Endothelial cell (in vitro differentiated cells): ENCODE results near the gene CAMK1D. TPM values are rescaled to one million over a fixed set of nuclear protein-coding genes. Genes with fewer than 3 reads are reported as not detected.
"Not testable (repeated sequence)": the region's sequence is repeated elsewhere in the genome, so short reads cannot be mapped to it uniquely, and the experiment has no call there.

Experiments used
- DNase-seq: peaks from one replicate; pipeline ENCODE4 v3.0.0; 2021; ENCODE audit warnings: low spot score
- H3K27ac Mint-ChIP-seq: one replicate; pipeline ENCODE4 v1.8.0; 2021; ENCODE audit warnings: mixed read lengths, inconsistent platforms; ENCODE audit not compliant: unreplicated experiment
- H3K27me3 Mint-ChIP-seq: one replicate; pipeline ENCODE4 v1.8.0; 2021; ENCODE audit warnings: mild to moderate bottlenecking, moderate library complexity, mixed read lengths, inconsistent platforms; ENCODE audit not compliant: unreplicated experiment
- H3K36me3 Mint-ChIP-seq: one replicate; pipeline ENCODE4 v1.8.0; 2021; ENCODE audit warnings: mild to moderate bottlenecking, low read depth, mixed read lengths, inconsistent platforms; ENCODE audit not compliant: unreplicated experiment
- H3K4me1 Mint-ChIP-seq: one replicate; pipeline ENCODE4 v1.8.0; 2021; ENCODE audit warnings: mild to moderate bottlenecking, mixed read lengths, inconsistent platforms; ENCODE audit not compliant: unreplicated experiment
- H3K4me3 Mint-ChIP-seq: one replicate; pipeline ENCODE4 v1.8.0; 2021; ENCODE audit warnings: mild to moderate bottlenecking, mixed read lengths, inconsistent platforms; ENCODE audit not compliant: unreplicated experiment
- H3K9me3 Mint-ChIP-seq: one replicate; pipeline ENCODE4 v1.8.0; 2021; ENCODE audit warnings: mixed read lengths, inconsistent platforms; ENCODE audit not compliant: unreplicated experiment
- total RNA-seq: library from RNA; stranded (reverse); fragmentation: NEBNext Ultra II Directional; extraction: Animal tissue kit (Norgen Biotek cat#: 25700); gene quantifications from one replicate; pipeline ENCODE4 v1.2.1, GENCODE V29; 2021; ENCODE audit not compliant: unreplicated experiment
- TF ChIP-seq, protein P1 (sequence below): fragments of 200-600 bp; sonication (generic); IDR thresholded peaks from one replicate; pipeline ENCODE4 v1.5.0; 2021; ENCODE audit warnings: antibody characterized with exemption; ENCODE audit not compliant: unreplicated experiment

CAMK1D gene
- total RNA-seq, 1 donor from 2014 or later = 4.1 TPM

DNA sequence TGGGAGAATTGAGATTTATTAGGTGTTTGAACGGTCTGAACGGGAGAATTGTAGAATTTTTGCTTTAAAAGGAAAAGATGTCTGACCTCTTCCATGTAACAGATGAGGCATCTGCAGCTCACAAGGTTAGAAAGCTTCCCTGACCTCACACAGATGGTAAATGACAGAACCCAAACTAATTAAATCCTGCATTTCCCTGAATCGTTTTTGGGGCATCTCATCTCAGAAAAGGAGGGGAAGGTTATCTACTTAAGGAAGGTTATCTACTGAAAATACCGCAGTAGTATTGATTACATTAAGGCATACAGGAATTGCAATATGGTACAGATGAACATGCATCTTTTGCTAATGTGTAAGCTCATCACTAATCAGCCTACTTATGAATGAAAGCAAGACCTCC is 373.9 kb downstream of the CAMK1D start:
- no peak overlapping the region for H3K27ac Mint-ChIP-seq
- no peak overlapping the region for H3K4me3 Mint-ChIP-seq

DNA sequence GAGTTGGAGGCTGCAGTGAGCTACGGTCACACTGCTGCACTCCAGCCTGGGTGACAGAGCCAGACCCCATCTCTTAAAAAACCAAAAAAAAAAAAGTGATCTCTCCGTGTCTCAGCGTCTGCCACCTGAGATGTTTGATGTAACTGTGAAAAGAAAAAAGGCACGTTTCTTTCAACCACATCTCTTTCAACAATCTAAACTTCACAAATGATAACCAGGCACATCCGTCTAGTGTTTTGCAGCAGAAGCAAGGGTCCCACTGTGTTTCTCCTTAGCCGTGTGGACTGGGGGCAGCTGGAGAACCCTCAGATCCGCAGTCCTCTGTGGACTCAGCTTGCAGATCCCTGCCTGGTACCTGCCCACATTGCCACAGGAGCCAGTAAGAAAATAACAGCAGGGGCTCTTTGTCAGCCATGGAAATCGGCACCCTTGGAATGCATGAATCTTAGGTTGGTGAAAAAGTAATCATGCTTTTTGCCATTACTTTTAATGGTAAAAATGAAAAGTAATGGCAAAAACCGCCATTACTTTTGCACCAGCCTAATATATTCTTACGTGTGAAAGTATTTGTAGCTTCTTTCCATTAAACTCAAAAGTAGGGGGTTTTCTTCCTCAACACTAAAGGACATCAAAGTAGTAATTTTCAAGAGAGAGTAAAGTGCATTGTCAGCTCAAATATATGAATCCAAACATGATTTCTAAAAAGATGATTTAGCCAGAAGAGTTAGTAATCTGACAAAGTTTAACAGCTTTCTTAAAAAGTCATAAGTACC is 375.6 kb downstream of the CAMK1D start:
- Mint-ChIP-seq H3K9me3 (no peaks in the 10 kb centered on the region), H3K4me1 (no peaks in the 10 kb centered on the region), H3K27me3 (peaks cover 1% of the 10 kb centered on the region), H3K4me3 (no peak overlapping the region), H3K36me3 (no peaks in the 10 kb centered on the region), H3K27ac (no peak overlapping the region)
- no peak for DNase-seq
- TF ChIP-seq, protein P1, sequence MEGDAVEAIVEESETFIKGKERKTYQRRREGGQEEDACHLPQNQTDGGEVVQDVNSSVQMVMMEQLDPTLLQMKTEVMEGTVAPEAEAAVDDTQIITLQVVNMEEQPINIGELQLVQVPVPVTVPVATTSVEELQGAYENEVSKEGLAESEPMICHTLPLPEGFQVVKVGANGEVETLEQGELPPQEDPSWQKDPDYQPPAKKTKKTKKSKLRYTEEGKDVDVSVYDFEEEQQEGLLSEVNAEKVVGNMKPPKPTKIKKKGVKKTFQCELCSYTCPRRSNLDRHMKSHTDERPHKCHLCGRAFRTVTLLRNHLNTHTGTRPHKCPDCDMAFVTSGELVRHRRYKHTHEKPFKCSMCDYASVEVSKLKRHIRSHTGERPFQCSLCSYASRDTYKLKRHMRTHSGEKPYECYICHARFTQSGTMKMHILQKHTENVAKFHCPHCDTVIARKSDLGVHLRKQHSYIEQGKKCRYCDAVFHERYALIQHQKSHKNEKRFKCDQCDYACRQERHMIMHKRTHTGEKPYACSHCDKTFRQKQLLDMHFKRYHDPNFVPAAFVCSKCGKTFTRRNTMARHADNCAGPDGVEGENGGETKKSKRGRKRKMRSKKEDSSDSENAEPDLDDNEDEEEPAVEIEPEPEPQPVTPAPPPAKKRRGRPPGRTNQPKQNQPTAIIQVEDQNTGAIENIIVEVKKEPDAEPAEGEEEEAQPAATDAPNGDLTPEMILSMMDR = no peak

More for the DNA sequence above, 373.9 kb downstream of the CAMK1D start:
- Mint-ChIP-seq H3K4me1 (no peaks in the 10 kb centered on the region), H3K9me3 (no peaks in the 10 kb centered on the region), H3K27me3 (peaks cover 1% of the 10 kb centered on the region), H3K36me3 (no peaks in the 10 kb centered on the region)
- DNase-seq = no peak
- TF ChIP-seq, protein P1 = no peak

DNA sequence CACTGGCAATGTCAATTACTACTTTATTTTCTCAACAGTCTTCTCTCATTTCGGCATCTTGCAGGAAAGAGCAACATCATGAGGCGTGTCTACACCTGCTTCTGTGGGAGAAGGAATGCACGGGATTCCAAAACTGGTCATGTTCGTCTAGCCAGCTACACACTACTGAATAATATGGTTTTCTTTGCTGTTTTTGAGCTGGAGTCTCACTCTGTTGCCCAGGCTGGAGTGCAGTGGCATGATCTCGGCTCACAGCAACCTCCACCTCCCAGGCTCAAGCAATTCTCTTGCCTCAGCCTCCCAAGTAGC is 376.2 kb downstream of the CAMK1D start:
- DNase-seq, H3K27me3 Mint-ChIP-seq, H3K9me3 Mint-ChIP-seq, H3K36me3 Mint-ChIP-seq, H3K4me3 Mint-ChIP-seq, H3K27ac Mint-ChIP-seq, H3K4me1 Mint-ChIP-seq: not testable (repeated sequence)

DNA sequence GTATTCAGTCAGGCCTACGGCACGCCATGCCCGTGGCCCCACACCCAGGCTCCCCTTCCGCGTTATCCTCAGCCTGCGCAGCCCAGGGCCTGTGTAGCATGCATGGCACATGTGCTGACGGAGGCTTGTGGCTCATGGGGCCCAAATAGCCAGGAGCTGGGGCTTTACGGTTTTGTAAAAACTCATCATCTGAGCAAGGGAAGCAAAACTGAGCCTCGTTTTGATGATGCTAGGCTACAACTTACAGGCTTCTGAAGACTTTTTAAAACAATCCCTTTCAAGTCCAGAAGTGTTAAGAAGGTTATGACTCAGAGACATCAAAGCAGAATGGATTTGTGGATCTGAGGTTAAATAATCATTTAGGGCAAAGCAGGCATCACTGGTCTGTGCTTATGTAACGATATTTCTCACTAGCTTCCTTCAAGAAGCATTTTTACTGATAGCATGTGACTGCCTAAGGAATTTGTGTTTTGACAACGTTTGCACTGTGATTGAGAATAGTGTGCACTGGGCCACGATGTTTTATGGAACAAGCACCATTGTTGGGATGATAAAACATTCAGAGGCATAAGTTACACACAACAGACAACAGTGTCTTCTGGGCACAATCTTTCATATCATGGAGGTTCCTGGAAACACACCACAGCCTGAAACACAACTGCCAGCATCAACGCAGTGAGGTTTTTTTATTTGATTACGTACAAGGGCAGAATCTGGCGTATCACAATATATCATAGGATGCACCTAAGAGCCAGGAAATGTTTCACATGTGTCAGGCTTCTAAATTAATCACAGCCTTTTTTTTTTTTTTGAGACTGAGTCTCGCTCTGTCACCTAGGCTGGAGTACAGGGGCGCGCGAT is 377.9 kb downstream of the CAMK1D start:
- DNase-seq = no peak
- Mint-ChIP-seq H3K36me3 (no peaks in the 10 kb centered on the region), H3K9me3 (no peaks in the 10 kb centered on the region), H3K4me3 (no peak overlapping the region), H3K4me1 (no peaks in the 10 kb centered on the region), H3K27ac (no peak overlapping the region), H3K27me3 (no peaks in the 10 kb centered on the region)
- TF ChIP-seq, protein P1 = no peak

DNA sequence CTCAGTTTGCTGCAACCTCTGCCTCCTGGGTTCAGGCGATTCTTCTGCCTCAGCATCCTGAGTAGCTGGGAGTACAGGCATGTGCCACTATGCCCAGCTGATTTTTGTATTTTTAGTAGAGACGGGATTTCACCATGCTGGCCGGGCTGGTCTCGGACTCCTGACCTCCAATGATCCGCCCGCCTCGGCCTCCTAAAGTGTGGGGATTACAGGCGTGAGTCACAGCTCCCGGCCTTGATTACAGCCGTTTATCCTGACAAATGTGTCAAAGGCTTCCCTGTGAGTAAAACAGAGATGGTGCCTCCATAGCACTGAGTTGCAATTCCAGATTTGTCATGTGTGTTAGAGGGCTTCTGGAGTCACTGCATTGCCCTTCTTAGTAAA is 378.5 kb downstream of the CAMK1D start:
- no peaks in the 10 kb centered on the region for H3K4me1 Mint-ChIP-seq
- H3K36me3 Mint-ChIP-seq = no peaks in the 10 kb centered on the region

More for the DNA sequence above, 378.5 kb downstream of the CAMK1D start:
- DNase-seq = no peak
- H3K27ac Mint-ChIP-seq = no peak overlapping the region
- H3K27me3 Mint-ChIP-seq = no peaks in the 10 kb centered on the region
- no peaks in the 10 kb centered on the region for H3K9me3 Mint-ChIP-seq
- TF ChIP-seq, protein P1 = no peak
- H3K4me3 Mint-ChIP-seq = no peak overlapping the region
